Measurements from ENCODE around the gene CHD5. TPM values are rescaled to one million over a fixed set of nuclear protein-coding genes. Genes with fewer than 3 reads are reported as not detected.
"Not testable (repeated sequence)": the region's sequence is repeated elsewhere in the genome, so short reads cannot be mapped to it uniquely, and the experiment has no call there.

Gene CHD5
- 0.54 TPM for total RNA-seq

- DNase-seq (ENCODE audit: low read depth in 2 of 3, low spot score in 2 of 3), result no peak
Observed at GRCh38 chr1:6180268-6180706, at the start of gene CHD5. Gene CHD5, minus strand, starts transcription at chr1:6180321. Its CDS starts 298 bp downstream, at chr1:6180023.

DNA sequence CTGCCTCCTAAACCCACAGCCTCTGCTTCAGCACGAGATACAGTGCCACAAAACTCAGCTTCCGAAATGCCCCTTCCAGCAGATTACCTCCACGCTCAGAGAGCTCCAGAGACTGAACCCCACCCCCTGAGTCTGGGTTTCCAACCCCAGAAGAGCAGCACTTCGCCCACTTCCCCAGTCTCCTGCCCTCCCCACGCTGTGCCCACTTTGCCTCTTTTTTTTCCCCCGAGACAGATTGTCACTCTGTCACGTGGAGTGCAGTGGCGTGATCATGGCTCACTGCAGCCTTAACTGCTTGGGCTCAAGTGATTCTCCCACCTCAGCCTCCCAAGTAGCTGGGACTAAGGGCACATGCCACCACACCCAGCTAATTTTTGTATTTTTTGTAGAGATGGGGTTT is 45.5 kb upstream of the CHD5 start:
- no peak for DNase-seq (ENCODE audit: low read depth in 2 of 3, low spot score in 2 of 3)

- DNase-seq (ENCODE audit: low read depth in 2 of 3, low spot score in 2 of 3), result no peak
Observed at GRCh38 chr1:6224718-6225117, 44.6 kb upstream of the CHD5 start.

DNA sequence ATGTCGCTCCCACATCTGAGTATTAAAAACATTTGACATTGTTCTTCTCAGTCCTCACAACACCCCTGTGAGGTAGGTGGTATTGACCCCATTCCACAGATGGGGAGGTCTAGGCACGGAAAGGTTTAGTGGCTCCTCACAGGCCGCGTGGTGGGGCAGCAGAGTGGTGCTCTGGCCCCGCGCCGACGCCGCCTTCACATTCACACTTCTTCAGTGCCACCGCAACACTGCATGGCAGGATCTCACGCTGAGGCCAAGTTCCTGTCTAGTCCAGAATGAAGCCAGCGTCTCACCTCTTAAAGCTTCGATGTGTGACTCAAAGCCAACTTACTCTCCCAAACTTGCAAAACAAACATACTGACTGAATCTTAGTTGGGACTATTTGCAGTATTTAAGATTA is 43.5 kb upstream of the CHD5 start:
- no peak for DNase-seq (ENCODE audit: low read depth in 2 of 3, low spot score in 2 of 3)

- no peak for DNase-seq (ENCODE audit: low read depth in 2 of 3, low spot score in 2 of 3)
Observed at GRCh38 chr1:6222636-6223035, 42.5 kb upstream of the CHD5 start.

DNA sequence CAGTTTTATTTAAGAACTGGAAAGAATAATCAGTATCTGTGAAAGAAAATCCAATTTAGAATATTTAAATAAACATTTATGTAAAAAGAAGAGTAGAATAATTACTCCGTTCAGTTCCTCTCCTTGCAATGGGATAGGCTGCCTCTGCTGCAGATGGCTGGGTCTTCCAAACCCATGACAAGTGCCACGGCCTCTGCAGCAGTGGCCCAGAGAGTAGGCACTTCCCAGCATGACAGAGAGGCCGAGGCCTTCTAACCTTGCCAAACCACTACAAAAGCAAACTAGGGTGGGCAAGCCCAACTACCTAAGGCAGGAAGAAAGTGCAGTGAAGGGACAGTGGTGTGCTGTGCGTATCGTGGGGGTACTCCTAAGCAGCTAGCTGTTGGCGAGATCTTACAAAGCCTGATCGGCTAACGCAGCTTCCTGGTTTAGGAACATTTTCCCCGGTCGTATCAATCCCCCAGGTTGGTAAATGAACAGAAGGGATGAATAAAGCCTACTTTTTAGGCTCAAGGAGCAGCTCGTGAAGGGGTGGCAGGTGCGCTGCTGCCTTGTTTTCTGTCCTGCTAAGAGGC is 41.2 kb upstream of the CHD5 start:
- no peak for DNase-seq (ENCODE audit: low read depth in 2 of 3, low spot score in 2 of 3)

DNA sequence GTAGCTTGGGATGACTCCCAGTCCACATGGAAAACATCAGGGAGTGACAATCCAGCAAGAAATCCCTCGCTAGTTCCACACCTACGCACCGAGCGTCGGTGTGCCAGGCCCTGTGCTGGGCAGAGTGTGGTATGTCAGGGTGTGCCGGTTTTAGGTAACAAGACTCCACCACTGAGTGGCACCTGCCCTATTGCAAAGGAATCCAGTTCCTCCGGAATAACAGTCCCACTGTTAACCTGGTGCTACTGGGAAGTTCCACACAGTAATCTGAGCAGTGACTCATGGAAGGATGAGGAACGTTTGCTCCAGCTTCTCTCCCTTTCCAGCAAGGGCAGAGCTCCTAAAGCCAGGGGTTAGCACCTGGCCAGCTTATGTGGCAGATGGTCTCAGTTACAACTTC is 40.1 kb upstream of the CHD5 start:
- DNase-seq (ENCODE audit: low read depth in 2 of 3, low spot score in 2 of 3), result no peak

DNA sequence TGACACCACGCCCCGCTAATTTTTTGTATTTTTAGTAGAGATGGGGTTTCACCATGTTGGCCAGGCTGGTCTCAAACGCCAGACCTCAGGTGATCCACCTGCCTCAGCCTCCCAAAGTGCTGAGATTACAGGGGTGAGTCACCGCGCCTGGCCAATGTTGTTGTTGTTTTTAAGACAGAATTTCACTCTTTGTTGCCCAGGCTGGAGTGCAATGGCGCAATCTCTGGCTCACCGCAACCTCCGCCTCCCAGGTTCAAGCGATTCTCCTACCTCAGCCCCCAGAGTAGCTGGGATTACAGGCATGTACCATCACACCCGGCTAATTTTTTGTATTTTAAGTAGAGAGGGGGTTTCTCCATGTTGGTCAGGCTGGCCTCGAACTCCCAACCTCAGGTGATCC is 39.5 kb upstream of the CHD5 start:
- not testable (repeated sequence) for DNase-seq (ENCODE audit: low read depth in 2 of 3, low spot score in 2 of 3)

- DNase-seq (ENCODE audit: low read depth in 2 of 3, low spot score in 2 of 3), result no peak
Observed at GRCh38 chr1:6218375-6219164, 38.4 kb upstream of the CHD5 start.

- peak in 1 of 3 donors; percentile 43 for DNase-seq (ENCODE audit: low read depth in 2 of 3, low spot score in 2 of 3)
Observed at GRCh38 chr1:6212193-6212959, 32.3 kb upstream of the CHD5 start.

DNA sequence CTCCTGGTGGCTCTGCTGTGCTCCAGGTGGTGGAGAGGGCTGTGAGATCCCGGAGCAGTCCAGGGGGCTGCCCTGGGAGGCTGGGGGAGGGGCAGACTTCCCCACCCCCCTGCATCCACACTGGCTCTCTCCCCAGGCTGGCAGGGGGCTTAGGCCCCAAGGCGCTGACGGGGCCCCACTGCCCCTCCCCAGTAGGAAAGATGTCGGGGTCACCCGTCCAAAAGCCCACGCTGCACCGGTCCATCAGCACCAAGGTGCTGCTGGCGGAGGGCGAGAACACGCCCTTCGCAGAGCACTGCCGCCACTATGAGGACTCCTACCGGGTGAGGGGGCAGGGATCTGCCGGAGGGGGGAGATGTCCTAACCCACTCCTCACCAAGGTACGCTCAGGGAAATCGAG is 31.6 kb upstream of the CHD5 start:
- no peak for DNase-seq (ENCODE audit: low read depth in 2 of 3, low spot score in 2 of 3)

DNA sequence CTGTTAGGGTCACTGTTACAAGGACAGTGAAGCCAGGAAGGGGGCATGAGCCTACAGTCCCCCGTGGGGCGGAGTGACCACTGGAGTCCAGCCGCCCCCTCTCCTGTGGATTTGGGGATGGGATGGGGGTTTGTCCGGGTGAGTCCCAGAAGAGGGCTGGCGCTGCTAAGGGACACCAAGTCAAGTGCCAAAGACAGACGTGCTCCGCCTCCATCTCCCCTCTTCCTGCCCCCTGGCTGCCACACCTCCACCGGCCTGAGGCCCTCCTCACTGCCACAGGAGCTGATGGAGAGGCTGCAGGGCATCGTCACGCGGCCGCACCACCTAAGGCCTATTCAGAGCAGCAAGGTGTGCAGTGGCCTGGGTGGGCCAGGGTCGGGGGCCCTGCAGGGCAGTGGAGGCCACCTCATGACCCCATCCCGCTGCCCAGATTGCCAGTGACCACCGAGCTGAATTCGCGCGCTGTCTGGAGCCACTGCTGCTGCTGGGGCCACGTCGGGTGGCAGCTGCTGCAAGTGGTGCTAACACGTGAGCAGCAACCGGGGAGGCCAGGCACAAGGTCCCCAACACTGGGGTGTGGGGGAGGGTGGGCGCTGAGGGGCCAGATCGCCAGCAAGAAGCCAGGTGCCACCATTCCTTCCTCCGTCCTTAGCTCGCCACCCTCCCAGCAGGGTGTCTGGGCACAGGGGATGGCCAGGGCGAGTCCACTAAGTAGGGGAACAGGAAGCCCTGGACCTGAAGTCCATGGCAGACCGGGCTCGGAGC is 30.7 kb upstream of the CHD5 start:
- no peak for DNase-seq (ENCODE audit: low read depth in 2 of 3, low spot score in 2 of 3)

GRCh38 chr1:6209661-6210580 is 29.8 kb upstream of the CHD5 start:
- peak in 2 of 3 donors; percentile 27 to 49 for DNase-seq (ENCODE audit: low read depth in 2 of 3, low spot score in 2 of 3)

DNA sequence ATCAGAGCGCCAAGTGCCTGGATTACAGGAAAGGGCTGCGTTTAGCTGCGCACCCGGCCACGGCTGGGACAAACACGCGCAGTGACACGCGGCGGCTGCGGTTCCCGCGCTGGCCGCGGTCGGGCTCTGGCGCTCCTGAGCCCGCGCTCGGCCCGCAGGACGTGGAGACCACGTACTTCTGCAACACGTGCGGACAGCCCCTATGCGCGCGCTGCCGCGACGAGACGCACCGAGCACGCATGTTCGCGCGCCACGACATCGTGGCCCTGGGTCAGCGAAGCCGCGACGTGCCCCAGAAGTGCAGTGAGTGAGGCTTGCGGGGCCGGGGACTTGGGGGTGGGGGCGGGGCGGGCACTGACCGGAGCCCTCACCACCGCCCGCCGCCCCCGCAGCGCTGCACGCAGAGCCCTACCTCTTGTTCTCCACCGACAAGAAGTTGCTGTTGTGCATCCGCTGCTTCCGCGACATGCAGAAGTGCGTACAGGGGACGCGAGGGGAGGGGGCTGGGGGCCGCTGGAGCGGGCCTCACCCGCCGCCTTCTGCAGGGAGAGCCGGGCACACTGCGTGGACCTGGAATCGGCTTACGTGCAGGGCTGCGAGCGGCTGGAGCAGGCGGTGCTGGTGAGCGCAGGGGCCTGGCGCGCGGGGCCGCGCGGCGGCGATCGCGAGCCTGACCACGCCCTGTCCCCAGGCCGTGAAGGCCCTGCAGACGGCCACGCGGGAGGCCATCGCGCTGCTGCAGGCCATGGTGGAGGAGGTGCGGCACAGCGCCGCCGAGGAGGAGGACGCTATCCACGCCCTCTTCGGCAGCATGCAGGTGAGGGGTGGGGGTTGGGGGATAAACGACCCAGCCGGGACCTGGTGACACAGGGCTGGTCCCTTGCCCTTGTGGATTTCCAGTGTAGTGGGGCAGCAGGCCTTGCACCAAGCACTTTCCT is 28.9 kb upstream of the CHD5 start:
- peak in 2 of 3 donors; percentile 51 to 52 for DNase-seq (ENCODE audit: low read depth in 2 of 3, low spot score in 2 of 3)

- no peak for DNase-seq (ENCODE audit: low read depth in 2 of 3, low spot score in 2 of 3)
Observed at GRCh38 chr1:6207921-6208320, 27.8 kb upstream of the CHD5 start.

DNA sequence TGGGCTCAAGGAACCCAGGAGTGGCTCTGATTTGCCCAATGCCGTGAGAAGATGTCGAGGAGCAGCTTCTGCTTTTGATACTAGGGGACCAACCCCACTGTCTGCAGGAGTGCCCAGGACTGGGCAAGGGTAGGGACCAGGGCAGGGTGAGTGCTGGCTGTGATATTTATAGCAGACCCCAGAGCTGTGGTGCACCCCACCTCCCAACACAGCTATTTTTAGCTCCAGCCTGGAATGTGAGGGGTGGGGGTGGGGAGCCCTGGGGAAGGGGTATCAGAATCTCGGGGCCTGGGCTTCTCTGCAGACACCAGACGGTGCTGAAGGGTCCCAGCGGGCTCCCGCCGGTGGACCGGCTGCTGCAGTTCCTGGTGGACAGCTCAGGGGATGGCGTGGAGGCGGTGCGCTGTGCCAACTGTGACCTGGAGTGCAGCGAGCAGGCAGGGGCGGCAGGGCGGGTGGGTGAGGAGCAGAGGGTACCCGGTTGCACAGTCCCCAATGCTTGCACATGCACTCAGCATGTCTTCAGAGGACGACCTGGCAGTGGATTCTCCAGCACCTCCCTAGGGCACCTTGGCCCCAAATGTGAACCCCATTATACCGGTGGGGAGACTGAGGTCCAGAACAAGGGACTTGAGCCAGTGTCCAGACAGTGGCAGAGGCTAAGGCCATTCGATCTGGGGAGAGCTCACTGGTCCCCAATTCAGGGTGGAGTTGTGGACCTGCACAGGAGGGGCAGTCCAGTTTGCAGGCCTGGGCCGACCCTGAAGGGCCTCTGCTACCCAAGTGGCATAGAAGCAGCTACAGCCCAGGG is 27.2 kb upstream of the CHD5 start:
- DNase-seq (ENCODE audit: low read depth in 2 of 3, low spot score in 2 of 3), result no peak

DNA sequence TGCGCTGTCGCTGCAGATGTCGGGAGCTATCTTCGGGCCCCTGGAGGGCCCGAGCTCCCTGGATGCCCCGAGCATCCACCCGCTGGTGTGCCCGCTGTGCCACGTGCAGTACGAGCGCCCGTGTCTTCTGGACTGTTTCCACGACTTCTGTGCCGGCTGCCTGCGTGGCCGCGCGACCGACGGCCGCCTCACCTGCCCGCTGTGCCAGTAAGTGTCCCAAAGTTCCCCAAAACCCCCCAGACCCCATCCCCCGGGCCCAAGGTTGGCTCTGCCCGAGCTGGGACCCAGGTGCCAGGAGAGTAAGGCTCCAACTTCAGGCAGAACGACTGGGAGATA is 26.4 kb upstream of the CHD5 start:
- DNase-seq (ENCODE audit: low read depth in 2 of 3, low spot score in 2 of 3), result no peak

All from hematopoietic multipotent progenitor cell (in vitro differentiated cells).